Measurements from ENCODE around the gene MEGF11.

Gene MEGF11

GRCh38 chr15:66024116-66024515 lies 229.4 kb downstream of the MEGF11 start:
- Histone ChIP-seq H3K36me3 (ENCODE audit: control insufficient read depth, low read depth, low read length) (no peaks in the 10 kb centered on the region), H3K9me3 (ENCODE audit: control insufficient read depth, low read depth, low read length) (no peaks in the 10 kb centered on the region), H3K27me3 (ENCODE audit: control insufficient read depth, insufficient read depth, low read length) (no peaks in the 10 kb centered on the region), H3K27ac (ENCODE audit: low read length) (no peak overlapping the region), H3K4me1 (ENCODE audit: control insufficient read depth, low read depth, low read length) (peaks cover 43% of the 10 kb centered on the region), H3K4me3 (ENCODE audit: low read length) (no peak overlapping the region), H3K9ac (ENCODE audit: low read length) (no peak overlapping the region)

GRCh38 chr15:66023311-66023972 lies 230.1 kb downstream of the MEGF11 start:
- Histone ChIP-seq H3K27ac (ENCODE audit: low read length) (no peak overlapping the region), H3K27me3 (ENCODE audit: control insufficient read depth, insufficient read depth, low read length) (no peaks in the 10 kb centered on the region), H3K9ac (ENCODE audit: low read length) (no peak overlapping the region), H3K4me1 (ENCODE audit: control insufficient read depth, low read depth, low read length) (peaks cover 36% of the 10 kb centered on the region), H3K4me3 (ENCODE audit: low read length) (no peak overlapping the region), H3K36me3 (ENCODE audit: control insufficient read depth, low read depth, low read length) (no peaks in the 10 kb centered on the region), H3K9me3 (ENCODE audit: control insufficient read depth, low read depth, low read length) (no peaks in the 10 kb centered on the region)

GRCh38 chr15:66022163-66022525 lies 231.4 kb downstream of the MEGF11 start:
- Histone ChIP-seq H3K27me3 (ENCODE audit: control insufficient read depth, insufficient read depth, low read length) (no peaks in the 10 kb centered on the region), H3K27ac (ENCODE audit: low read length) (no peak overlapping the region)

GRCh38 chr15:66021496-66022162 lies 231.9 kb downstream of the MEGF11 start:
- H3K4me3 ChIP-seq (ENCODE audit: low read length) = no peak overlapping the region
- H3K4me1 ChIP-seq (ENCODE audit: control insufficient read depth, low read depth, low read length) = peaks cover 40% of the 10 kb centered on the region

More at GRCh38 chr15:66022163-66022525, 231.4 kb downstream of the MEGF11 start:
- Histone ChIP-seq H3K4me1 (ENCODE audit: control insufficient read depth, low read depth, low read length) (peaks cover 36% of the 10 kb centered on the region), H3K9me3 (ENCODE audit: control insufficient read depth, low read depth, low read length) (no peaks in the 10 kb centered on the region), H3K4me3 (ENCODE audit: low read length) (no peak overlapping the region), H3K9ac (ENCODE audit: low read length) (no peak overlapping the region), H3K36me3 (ENCODE audit: control insufficient read depth, low read depth, low read length) (no peaks in the 10 kb centered on the region)

GRCh38 chr15:66019826-66020398 lies 233.6 kb downstream of the MEGF11 start:
- no peaks in the 10 kb centered on the region for H3K27me3 ChIP-seq (ENCODE audit: control insufficient read depth, insufficient read depth, low read length)
- H3K9ac ChIP-seq (ENCODE audit: low read length) = no peak overlapping the region
- peaks cover 31% of the 10 kb centered on the region for H3K4me1 ChIP-seq (ENCODE audit: control insufficient read depth, low read depth, low read length)
- no peak overlapping the region for H3K4me3 ChIP-seq (ENCODE audit: low read length)
- H3K27ac ChIP-seq (ENCODE audit: low read length) = no peak overlapping the region
- H3K9me3 ChIP-seq (ENCODE audit: control insufficient read depth, low read depth, low read length) = no peaks in the 10 kb centered on the region
- no peaks in the 10 kb centered on the region for H3K36me3 ChIP-seq (ENCODE audit: control insufficient read depth, low read depth, low read length)

More at GRCh38 chr15:66021496-66022162, 231.9 kb downstream of the MEGF11 start:
- Histone ChIP-seq H3K36me3 (ENCODE audit: control insufficient read depth, low read depth, low read length) (no peaks in the 10 kb centered on the region), H3K9me3 (ENCODE audit: control insufficient read depth, low read depth, low read length) (no peaks in the 10 kb centered on the region), H3K27ac (ENCODE audit: low read length) (no peak overlapping the region), H3K27me3 (ENCODE audit: control insufficient read depth, insufficient read depth, low read length) (no peaks in the 10 kb centered on the region), H3K9ac (ENCODE audit: low read length) (no peak overlapping the region)

GRCh38 chr15:66019368-66019767 lies 234.2 kb downstream of the MEGF11 start:
- H3K4me3 ChIP-seq (ENCODE audit: low read length) = no peak overlapping the region
- H3K27me3 ChIP-seq (ENCODE audit: control insufficient read depth, insufficient read depth, low read length) = no peaks in the 10 kb centered on the region
- peaks cover 25% of the 10 kb centered on the region for H3K4me1 ChIP-seq (ENCODE audit: control insufficient read depth, low read depth, low read length)
- no peaks in the 10 kb centered on the region for H3K36me3 ChIP-seq (ENCODE audit: control insufficient read depth, low read depth, low read length)
- no peak overlapping the region for H3K9ac ChIP-seq (ENCODE audit: low read length)
- H3K9me3 ChIP-seq (ENCODE audit: control insufficient read depth, low read depth, low read length) = no peaks in the 10 kb centered on the region
- H3K27ac ChIP-seq (ENCODE audit: low read length) = no peak overlapping the region

- Histone ChIP-seq H3K9me3 (ENCODE audit: control insufficient read depth, low read depth, low read length) (no peaks in the 10 kb centered on the region), H3K9ac (ENCODE audit: low read length) (no peak overlapping the region), H3K27ac (ENCODE audit: low read length) (no peak overlapping the region), H3K27me3 (ENCODE audit: control insufficient read depth, insufficient read depth, low read length) (no peaks in the 10 kb centered on the region), H3K4me3 (ENCODE audit: low read length) (no peak overlapping the region), H3K36me3 (ENCODE audit: control insufficient read depth, low read depth, low read length) (no peaks in the 10 kb centered on the region), H3K4me1 (ENCODE audit: control insufficient read depth, low read depth, low read length) (peaks cover 17% of the 10 kb centered on the region)
Measured at GRCh38 chr15:66018488-66018797, 235.1 kb downstream of the MEGF11 start.

- Histone ChIP-seq H3K4me3 (ENCODE audit: low read length) (no peak overlapping the region), H3K36me3 (ENCODE audit: control insufficient read depth, low read depth, low read length) (no peaks in the 10 kb centered on the region), H3K9ac (ENCODE audit: low read length) (no peak overlapping the region), H3K27ac (ENCODE audit: low read length) (no peak overlapping the region), H3K27me3 (ENCODE audit: control insufficient read depth, insufficient read depth, low read length) (no peaks in the 10 kb centered on the region), H3K4me1 (ENCODE audit: control insufficient read depth, low read depth, low read length) (peaks cover 14% of the 10 kb centered on the region), H3K9me3 (ENCODE audit: control insufficient read depth, low read depth, low read length) (no peaks in the 10 kb centered on the region)
Measured at GRCh38 chr15:66017792-66018487, 235.6 kb downstream of the MEGF11 start.

GRCh38 chr15:66017000-66017399 lies 236.6 kb downstream of the MEGF11 start:
- no peak overlapping the region for H3K27ac ChIP-seq (ENCODE audit: low read length)
- H3K9me3 ChIP-seq (ENCODE audit: control insufficient read depth, low read depth, low read length) = no peaks in the 10 kb centered on the region
- H3K4me3 ChIP-seq (ENCODE audit: low read length) = no peak overlapping the region
- H3K4me1 ChIP-seq (ENCODE audit: control insufficient read depth, low read depth, low read length) = peaks cover 14% of the 10 kb centered on the region
- no peaks in the 10 kb centered on the region for H3K36me3 ChIP-seq (ENCODE audit: control insufficient read depth, low read depth, low read length)
- no peak overlapping the region for H3K9ac ChIP-seq (ENCODE audit: low read length)
- no peaks in the 10 kb centered on the region for H3K27me3 ChIP-seq (ENCODE audit: control insufficient read depth, insufficient read depth, low read length)

GRCh38 chr15:66016199-66016598 lies 237.4 kb downstream of the MEGF11 start:
- Histone ChIP-seq H3K4me1 (ENCODE audit: control insufficient read depth, low read depth, low read length) (peaks cover 14% of the 10 kb centered on the region), H3K36me3 (ENCODE audit: control insufficient read depth, low read depth, low read length) (no peaks in the 10 kb centered on the region), H3K4me3 (ENCODE audit: low read length) (no peak overlapping the region), H3K27ac (ENCODE audit: low read length) (no peak overlapping the region), H3K27me3 (ENCODE audit: control insufficient read depth, insufficient read depth, low read length) (no peaks in the 10 kb centered on the region), H3K9ac (ENCODE audit: low read length) (no peak overlapping the region), H3K9me3 (ENCODE audit: control insufficient read depth, low read depth, low read length) (no peaks in the 10 kb centered on the region)

GRCh38 chr15:66014635-66015182 lies 238.8 kb downstream of the MEGF11 start:
- Histone ChIP-seq H3K9me3 (ENCODE audit: control insufficient read depth, low read depth, low read length) (no peaks in the 10 kb centered on the region), H3K9ac (ENCODE audit: low read length) (no peak overlapping the region), H3K4me3 (ENCODE audit: low read length) (no peak overlapping the region), H3K36me3 (ENCODE audit: control insufficient read depth, low read depth, low read length) (no peaks in the 10 kb centered on the region), H3K27me3 (ENCODE audit: control insufficient read depth, insufficient read depth, low read length) (no peaks in the 10 kb centered on the region), H3K4me1 (ENCODE audit: control insufficient read depth, low read depth, low read length) (peaks cover 8% of the 10 kb centered on the region), H3K27ac (ENCODE audit: low read length) (no peak overlapping the region)

All from iPS-18a (cell line).